Activated CD4-positive, alpha-beta T cell treated with anti-CD3 and anti-CD28 coated beads, Interleukin-2, amount 50 U/mL, for 16 hours (primary cell): ENCODE data around the gene IMPDH1.

ENCODE experiments used
- DNase-seq: peaks from one replicate; pipeline ENCODE4 v3.0.0-alpha.2; 2020

Gene IMPDH1

GRCh38 chr7:128404886-128405470 is 4.8 kb downstream of the IMPDH1 start:
- DNase-seq, result no peak

GRCh38 chr7:128404143-128404681 is 5.6 kb downstream of the IMPDH1 start:
- no peak for DNase-seq

GRCh38 chr7:128403676-128404075 is 6.1 kb downstream of the IMPDH1 start:
- no peak for DNase-seq

DNA sequence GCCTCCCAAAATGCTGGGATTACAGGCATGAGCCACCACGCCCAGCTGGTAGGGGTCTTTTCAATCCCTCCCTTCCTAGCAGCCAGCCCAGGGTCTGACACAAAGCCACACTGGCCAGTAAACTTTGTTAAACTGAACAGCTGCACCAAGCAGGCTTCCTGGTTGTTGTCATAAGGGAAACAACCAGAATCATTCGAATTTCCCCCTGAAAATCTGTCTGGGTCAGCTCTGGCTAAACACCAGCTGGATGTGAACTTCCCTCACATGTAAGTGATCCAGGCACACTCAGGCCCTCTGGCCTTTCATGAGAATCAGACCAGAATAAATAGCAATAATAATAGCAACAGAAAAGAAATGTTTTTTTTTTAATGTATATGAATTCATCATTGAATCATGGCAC is 7.4 kb downstream of the IMPDH1 start:
- DNase-seq, result no peak

DNA sequence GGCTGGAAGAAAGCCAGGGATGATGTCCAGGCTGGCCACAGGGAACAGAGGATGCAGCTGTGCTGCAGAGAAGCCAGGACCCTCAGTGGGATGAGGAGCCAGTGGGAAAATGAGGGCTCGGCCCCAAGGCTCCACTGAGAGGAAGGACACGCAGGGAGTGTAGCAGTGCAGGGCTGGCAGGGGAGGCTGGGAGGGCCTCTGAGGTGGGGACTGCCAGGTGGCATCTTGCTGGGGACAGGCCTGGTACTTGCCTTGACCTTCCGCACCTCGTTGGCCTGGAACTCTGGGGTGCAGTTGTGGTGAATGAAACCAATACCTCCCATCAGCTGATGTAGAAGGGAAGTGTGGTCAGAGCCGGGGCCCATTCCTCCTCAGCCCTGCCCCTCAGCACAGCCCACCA is 9.2 kb downstream of the IMPDH1 start:
- DNase-seq, result no peak

GRCh38 chr7:128399991-128400390 is 9.8 kb downstream of the IMPDH1 start:
- no peak for DNase-seq

DNA sequence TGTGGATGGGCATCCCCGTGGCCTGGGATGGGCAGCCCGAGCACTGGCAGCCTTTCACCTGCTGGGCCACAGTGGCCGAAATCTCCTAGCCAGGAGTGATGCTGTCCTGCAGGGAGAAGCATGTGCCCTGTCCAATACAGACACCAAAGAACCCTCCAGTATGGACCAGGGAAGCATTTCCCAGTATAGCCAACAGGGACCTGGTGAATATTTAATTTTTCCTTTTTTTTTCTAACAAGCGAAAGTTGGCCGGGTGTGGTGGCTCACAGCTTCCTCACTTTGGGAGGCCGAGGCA is 11.0 kb downstream of the IMPDH1 start:
- no peak for DNase-seq

DNA sequence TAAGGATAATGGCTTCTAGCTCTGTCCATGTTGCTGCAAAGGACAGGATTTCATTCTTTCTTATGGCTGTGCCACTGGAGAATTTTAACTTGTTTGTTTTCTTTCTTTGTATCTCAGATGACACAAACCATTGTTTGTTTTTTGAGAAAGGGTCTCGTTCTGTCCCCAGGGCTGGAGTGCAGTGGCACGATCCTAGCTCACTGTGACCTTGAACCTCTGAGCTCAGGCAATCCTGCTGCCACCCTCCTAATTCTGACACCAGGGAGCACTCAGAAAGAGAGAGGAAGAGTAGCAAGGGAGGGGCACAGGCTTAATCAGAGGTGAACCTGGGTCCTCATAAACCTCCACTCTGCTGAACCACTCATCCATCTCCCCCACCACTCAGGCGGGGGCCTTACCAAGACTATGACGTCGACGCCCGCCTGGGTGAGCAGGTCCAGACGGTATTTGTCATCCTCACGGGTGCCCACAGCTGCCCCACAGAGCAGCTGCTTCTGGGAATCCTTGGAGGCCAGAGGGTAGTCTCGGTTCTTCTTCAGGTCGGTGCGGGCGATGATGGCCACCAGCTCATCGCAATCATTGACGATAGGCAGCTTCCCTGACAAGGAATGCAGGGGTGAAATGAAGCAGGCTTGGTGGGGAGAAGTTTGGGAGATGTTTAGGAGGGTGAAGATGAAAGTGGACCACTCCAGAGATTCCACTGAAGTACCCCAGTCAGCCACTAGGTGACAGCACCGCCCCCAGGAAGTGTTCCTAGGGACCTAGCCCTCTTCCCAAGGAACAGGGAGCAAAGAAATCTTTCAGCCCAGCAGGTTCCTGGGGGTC is 11.6 kb downstream of the IMPDH1 start:
- DNase-seq, result peak; percentile 24

- no peak for DNase-seq
Measured at GRCh38 chr7:128396357-128396756, 13.4 kb downstream of the IMPDH1 start.

DNA sequence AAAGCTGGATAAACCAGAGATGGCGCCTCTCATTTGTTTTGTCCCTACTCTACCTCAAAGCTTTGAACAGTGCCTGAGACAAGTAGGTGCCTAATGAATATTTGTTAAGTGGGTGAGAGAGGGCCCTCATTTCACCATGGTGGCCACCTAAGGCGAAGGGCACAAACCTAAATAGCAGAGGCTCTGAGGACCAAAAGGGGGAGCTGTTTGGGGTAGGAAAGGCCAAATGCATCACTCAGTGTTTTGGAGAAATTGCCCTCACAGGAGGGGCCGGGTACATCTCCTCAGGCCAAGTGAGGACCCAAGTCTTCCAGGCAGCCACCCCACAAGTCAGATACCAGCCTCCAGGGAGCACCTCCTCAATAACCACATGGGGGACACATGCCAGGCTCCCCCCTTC is 14.0 kb downstream of the IMPDH1 start:
- no peak for DNase-seq

DNA sequence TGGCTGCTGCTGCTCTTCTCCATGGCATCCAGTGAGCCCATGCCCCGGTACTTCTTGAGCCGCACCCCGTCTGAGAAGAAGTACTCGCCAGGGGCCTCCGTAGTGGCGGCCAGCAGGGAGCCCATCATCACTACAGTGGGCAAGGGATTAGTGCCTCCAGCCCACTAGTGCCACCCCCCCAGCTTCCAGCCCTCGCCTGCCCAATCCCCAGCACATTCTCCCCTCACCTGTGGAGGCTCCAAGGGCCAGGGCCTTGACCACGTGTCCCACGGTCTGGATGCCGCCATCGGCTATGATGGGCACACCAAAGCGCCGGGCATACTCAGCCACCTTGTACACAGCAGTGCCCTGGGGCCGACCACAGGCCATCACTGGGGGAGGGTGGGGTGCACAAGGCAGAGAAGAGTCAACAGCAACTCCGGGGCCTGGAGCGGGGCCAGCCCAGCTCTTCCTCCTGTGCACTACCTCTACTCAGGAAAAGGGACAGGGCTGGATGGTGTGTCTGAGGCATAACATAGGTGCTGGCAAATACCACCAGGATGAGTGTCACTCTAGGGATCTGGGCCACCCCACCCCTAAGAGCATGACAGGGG is 14.8 kb downstream of the IMPDH1 start:
- no peak for DNase-seq

DNA sequence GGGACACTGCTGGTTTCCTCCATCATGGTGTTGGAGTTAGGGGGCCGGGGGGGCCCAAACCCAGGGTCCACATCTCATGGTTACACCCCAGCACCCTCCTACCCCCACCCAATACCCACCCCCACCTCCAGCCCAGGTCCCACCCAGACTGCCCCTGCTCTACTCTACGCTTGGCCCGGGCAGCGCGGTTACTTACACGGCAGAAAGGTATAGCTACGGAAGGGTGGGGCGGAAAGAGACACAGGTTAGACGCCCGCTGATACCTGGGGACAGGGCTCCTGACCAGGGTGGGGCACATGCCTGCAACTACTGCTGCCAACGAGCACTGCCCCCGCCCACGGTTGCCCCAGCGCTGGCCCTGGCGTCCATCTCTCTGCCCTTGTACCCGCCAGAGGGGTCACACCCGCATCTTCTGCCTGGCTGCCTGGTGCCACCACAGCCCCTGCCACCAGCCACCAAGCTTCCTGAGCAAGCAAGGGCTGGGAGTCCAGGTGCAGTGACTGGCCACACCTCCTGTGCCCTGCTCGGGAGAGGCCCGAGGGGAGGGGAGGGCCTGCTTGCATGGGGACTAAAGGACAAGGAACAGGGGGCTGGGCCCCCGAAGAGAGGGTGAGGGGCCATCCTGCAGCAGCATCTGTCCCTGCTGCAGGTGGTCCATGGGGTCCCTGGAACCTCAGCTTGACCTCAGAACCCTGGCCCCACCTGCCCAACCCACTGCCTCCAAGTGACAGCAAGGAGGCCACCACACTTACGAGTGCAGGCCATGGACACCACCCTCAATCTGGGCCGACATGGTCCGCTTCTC is 16.1 kb downstream of the IMPDH1 start:
- DNase-seq, result no peak

- no peak for DNase-seq
Measured at GRCh38 chr7:128392446-128393327, 17.1 kb downstream of the IMPDH1 start.

- DNase-seq, result no peak
Measured at GRCh38 chr7:128391805-128392204, 18.0 kb downstream of the IMPDH1 start.

DNA sequence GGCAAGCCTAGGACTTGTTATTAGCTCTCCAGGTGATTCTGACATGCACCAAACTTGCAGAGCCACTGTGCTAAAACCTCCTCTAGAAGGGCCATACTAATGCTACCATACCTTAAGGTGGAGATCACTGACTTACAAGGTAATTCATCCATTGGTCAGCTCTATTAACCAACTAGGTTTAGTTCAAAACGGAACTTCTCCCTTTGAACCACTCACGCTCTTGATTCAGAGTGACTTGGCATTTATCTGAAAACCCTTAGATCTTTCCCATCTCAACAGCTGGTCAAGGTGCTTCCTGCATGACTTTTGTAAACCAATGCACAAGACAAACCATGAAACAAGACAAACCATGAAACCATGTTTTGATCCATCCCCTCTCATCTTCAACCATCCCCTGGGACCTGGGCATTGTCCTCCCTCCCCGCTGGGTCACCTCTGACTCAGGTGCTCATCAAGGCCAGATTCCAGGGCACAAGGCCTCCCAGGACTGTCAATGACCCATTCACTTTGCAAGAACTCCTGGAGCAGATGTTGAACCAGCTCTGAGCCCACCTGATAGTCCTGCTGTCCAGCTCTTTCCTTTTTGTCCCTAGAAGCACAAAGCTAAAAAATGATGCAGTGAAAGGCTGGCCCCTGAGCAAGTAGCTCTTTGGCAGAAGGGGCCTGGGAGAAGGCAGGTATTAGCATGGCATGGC is 18.8 kb downstream of the IMPDH1 start:
- no peak for DNase-seq

DNA sequence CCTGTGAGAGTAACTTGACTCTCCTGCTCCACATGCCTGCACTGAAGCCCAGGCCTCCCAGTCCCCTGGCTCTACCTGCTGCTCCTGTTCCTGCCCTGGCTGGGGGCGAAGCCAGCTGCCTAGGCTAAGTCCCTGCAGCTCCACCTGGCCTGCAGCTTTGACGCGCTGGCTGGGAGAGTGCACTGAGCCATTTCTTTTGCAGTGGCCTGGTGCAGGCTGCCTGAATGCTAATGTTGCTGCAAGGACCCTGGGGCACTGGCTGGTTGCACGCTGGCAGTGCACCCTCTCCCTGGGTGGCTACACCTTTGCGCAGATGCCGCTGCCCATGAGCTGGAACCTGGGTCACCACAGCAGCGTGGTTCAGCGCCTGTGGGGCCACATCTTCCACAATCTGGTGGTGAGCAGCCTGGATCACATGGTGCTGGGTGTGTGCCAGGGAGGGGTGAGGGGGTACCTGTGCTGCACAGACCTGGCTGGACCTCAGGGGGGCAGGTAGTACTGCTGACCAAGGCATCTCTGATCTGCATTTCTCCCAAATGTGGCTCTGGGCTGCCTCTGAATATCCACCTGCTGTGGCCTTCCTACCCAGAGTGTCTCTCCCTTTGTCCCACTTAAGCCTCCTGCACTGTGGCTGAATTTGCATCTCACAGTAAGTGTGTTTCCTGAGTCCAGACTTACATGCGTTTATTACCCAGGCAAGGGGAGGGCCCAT is 20.0 kb downstream of the IMPDH1 start:
- no peak for DNase-seq

DNA sequence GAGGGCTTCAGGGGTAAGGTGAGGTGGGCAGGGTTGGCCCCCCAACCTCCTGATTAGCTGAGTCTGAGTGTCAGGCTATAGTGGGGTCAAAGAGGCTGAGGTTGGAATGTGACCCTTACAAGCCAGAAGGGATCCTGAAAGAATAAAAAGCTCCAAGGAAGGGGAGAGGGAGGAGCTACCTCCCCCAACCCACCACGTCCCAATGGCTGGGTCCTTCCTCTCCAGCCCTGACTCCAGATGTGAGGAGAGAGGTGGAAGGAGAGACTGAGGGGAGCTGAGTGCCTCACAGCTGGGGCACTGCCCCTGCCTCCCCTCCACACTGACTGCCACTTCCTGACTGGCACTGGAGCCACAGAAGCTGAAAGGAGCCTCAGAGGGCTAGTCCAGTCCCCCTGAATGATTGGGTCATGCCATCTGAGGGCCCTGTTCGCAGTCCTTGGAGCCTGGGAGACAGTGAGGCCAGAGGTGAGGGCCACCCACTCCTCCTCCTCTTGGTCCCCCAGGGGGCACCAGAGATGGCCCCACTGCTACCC is 20.6 kb downstream of the IMPDH1 start:
- DNase-seq, result no peak

GRCh38 chr7:128388145-128388485 is 21.7 kb downstream of the IMPDH1 start:
- DNase-seq, result no peak

- DNase-seq, result peak; percentile 70
Measured at GRCh38 chr7:128387216-128388144, 22.3 kb downstream of the IMPDH1 start.
